Urothelium cell line (cell line): ENCODE results near the gene PPP1R14C.

ENCODE experiments used
- DNase-seq: peaks from one replicate; pipeline ENCODE4 v3.0.0; 2011; ENCODE audit warnings: low spot score, mixed read lengths
- FAIRE-seq: peaks from 2 replicates; lab custom pipeline; 2011; peaks lifted over from hg19 to GRCh38; lab: Jason Lieb, UNC

Gene PPP1R14C

DNA sequence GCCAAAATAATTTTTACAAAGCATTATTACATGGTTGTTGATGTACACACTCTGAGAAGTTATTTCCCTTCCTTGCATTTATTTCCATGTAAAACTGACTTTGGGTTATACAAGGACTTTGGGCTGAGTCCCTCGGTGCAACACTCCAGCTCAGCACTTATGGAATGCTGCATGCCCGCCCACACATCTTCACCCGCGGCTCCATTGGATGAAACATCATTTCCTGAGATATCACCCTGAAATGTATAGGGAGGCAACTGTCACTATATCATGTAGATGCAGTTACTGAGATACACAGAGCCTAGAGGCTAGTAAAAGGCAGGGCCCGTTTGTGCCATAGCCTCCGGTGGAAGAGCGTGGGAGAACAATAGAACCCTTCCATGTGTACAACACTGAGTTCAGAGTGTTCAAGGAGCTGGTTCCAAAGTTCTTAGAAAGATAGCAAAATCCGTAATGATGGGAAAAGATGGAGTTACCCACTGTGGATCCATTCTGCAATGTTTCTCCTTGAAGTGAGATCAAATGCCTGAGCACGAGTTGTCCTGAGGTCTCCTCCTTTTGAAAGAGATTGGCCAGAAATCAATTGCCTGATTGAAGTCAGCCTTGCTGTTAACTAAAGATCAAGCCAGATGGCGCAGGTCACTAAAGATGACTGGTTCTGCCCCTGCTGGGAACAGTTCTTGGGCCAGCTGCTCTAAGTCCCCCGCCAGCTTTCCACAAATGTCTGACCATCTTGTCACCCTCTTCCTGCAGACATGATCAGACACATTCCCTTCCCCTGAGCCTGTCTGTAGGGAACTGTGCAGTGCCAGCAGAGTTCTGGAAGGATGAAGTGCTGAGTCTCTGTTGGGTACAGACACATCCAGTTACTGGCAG is 125.1 kb downstream of the PPP1R14C start:
- DNase-seq (peak; percentile 37), FAIRE-seq (peak; percentile 50)

DNA sequence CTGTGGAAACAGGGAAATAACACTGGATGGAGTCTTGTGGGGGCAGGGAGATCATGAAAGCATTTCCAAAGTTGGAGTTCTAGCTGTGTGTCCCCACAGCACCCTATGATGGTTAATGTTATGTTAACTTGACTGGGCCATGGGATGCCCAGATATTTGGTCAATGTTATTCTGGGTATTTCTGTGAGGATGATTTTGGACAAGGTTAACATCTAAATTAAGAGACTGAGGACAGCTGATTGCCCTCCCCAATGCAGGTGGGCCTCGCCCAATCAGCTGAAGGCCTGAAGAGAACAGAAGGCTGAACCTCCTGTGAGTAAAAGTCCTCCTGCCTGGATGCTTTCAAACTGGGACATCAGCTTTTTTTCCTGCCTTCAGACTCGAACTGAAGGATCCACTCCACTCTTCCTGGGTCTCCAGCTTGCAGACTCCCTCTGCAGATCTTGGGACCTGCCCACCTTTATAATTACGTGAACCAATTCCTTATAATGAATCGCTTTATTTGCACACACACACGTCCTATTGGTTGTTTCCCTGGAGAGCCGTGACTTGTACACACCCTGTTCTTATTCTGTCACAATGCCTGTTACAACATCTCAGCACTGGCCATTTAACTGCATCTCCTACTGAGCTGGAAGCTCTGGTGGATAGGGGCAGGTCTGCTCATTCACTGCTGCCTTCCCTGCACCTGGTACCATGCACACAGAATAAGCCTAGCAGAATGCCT is 126.4 kb downstream of the PPP1R14C start:
- no peak for DNase-seq
- peak; percentile 84 for FAIRE-seq

GRCh38 chr6:150269857-150270223 is 127.0 kb downstream of the PPP1R14C start:
- no peak for FAIRE-seq
- DNase-seq, result peak; percentile 94

- FAIRE-seq, result peak; percentile 71
These were observed 127.6 kb downstream of the PPP1R14C start for GRCh38 chr6:150270330-150271052.

DNA sequence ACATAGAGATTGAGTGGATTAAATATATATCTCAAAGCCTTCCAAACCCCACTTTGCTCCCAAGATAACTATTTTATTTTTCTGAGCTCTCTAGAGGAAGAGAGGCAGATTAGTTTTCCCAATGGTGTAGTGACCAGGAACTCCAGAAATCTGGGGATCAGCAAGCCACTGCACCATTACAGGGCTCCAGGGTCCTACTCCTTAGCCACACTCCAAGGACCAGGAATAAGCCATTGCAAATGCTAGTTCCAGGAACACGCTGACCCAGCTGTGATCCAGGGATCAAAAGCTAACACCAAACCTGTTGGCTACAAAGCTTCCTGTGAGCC is 128.3 kb downstream of the PPP1R14C start:
- no peak for DNase-seq
- no peak for FAIRE-seq

More at GRCh38 chr6:150270330-150271052, 127.6 kb downstream of the PPP1R14C start:
- no peak for DNase-seq

GRCh38 chr6:150271501-150272263 is 128.8 kb downstream of the PPP1R14C start:
- no peak for DNase-seq

DNA sequence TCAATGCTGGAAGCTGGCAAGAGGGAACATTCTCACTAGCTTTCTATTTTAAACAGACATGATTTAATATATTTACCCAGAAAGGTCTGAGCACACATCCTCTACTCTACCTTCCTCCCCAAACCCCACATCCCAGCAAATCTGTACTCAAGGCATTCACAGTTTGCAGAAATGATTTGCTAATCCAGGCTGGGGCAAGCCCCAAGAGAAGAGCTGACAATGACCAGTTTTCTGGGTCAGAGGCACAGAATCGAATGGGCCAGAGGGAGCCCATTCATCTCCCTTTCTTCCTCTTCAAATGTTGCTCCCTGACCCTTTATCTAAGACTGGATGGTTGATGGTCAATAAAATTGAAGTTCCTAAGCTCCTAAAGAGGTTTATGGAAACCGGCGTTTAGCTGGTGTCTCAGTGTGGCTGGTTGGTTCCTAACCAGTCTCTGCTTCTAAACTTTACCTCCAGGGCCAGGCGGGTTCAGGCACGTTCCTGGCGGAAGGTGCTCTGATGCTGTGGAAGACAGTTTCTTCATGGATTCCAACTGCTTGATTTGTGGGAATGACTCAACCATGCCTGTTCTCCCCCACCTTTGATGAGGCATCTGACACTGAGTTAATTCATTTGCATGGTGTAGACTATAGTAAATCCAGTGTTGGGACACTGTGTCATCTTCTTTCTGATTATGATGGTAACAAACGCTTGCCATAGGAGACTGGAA is 129.6 kb downstream of the PPP1R14C start:
- FAIRE-seq, result no peak
- no peak for DNase-seq

More at GRCh38 chr6:150271501-150272263, 128.8 kb downstream of the PPP1R14C start:
- no peak for FAIRE-seq

GRCh38 chr6:150272976-150273315 is 130.1 kb downstream of the PPP1R14C start:
- DNase-seq (no peak), FAIRE-seq (no peak)

GRCh38 chr6:150273457-150274309 is 130.8 kb downstream of the PPP1R14C start:
- FAIRE-seq, result no peak
- DNase-seq, result no peak

DNA sequence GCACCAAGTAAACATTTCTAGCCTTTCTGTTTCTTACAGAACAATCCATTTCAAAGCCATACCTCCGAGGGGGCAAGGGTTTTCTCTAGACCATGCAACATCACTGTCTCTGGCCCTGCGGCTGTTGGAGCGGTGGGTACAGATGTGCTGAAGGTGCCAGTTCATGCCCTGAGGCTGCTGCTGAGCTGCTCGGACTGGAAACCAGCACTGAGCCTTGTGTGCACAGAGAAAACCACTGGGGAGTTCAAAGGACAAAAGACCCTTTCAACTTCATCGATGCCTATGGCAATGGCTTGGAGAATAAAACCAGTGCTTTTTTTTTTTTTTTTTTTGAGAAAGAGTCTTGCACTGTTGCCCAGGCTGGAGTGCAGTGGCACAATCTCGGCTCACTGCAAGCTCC is 132.6 kb downstream of the PPP1R14C start:
- FAIRE-seq, result no peak
- no peak for DNase-seq

GRCh38 chr6:150276168-150276936 is 133.5 kb downstream of the PPP1R14C start:
- DNase-seq, result no peak
- no peak for FAIRE-seq

GRCh38 chr6:150276937-150277742 is 134.3 kb downstream of the PPP1R14C start:
- FAIRE-seq (no peak), DNase-seq (no peak)

- DNase-seq, result no peak
- FAIRE-seq, result no peak
These were observed 136.7 kb downstream of the PPP1R14C start for GRCh38 chr6:150279533-150279932.

DNA sequence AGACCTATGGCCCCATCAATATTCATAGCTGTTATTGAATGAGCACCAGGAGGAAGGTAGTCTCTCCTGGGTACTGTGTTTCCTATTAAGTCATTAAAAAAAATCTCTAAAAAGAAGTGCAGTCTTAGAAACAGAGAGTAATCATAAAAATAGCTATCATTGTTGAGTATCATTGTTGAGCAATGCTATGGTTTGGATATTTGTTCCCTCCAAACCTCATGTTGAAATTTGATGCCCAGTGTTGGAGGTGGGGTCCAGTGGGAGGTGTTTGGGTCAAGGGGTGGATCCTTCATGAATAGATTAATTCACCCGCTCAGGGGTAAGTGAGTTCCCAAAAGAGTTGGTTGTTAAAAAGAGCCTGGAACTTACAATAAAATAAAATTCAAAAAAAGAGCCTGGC is 137.9 kb downstream of the PPP1R14C start:
- DNase-seq, result no peak
- no peak for FAIRE-seq

DNA sequence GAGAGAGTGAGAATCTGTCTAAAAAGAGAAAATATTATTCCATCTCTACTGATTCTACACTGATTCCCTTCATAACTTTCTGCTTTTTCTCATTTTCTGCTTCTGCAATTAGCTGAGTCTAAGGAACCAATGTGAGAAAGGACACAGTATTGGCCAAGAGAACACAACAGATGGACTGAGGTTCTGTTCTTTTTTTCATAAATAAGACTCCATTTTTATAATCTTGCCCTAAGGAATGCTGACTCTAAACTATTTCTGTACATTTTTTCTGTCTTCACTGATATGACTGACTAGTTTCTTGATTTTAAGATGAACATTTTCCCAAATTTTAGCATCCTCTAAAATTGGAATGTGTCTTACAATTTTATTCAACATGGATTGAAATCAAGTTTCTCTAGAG is 138.9 kb downstream of the PPP1R14C start:
- no peak for FAIRE-seq
- DNase-seq, result no peak

- DNase-seq (no peak), FAIRE-seq (no peak)
These were observed 140.0 kb downstream of the PPP1R14C start for GRCh38 chr6:150282806-150283205.

- DNase-seq (no peak), FAIRE-seq (no peak)
These were observed 143.6 kb downstream of the PPP1R14C start for GRCh38 chr6:150286460-150286859.

GRCh38 chr6:150286912-150287311 is 144.1 kb downstream of the PPP1R14C start:
- DNase-seq, result no peak
- FAIRE-seq, result no peak
